GM18870 (cell line): ENCODE data around the gene TNFRSF4.
"Not testable (repeated sequence)": the region's sequence is repeated elsewhere in the genome, so short reads cannot be mapped to it uniquely, and the experiment has no call there.

Source experiments
- ATAC-seq: cut with Tn5 transposase; IDR thresholded peaks from one replicate; pipeline ENCODE4 v1.9.1; 2021; ENCODE audit warnings: moderate library complexity; ENCODE audit not compliant: unreplicated experiment

TNFRSF4 gene

GRCh38 chr1:1213345-1214265 is at the start of gene TNFRSF4:
Gene TNFRSF4 (minus strand): TSS chr1:1214153. CDS start chr1:1214127, 26 bp downstream.
- no peak for ATAC-seq

- no peak for ATAC-seq
These were observed 48.8 kb upstream of the TNFRSF4 start for GRCh38 chr1:1262758-1263157.

GRCh38 chr1:1262071-1262470 is 48.1 kb upstream of the TNFRSF4 start:
- no peak for ATAC-seq

- no peak for ATAC-seq
These were observed 47.0 kb upstream of the TNFRSF4 start for GRCh38 chr1:1260843-1261560.

GRCh38 chr1:1259951-1260600 is 46.1 kb upstream of the TNFRSF4 start:
- no peak for ATAC-seq

GRCh38 chr1:1259540-1259939 is 45.6 kb upstream of the TNFRSF4 start:
- ATAC-seq = no peak

- ATAC-seq = no peak
These were observed 45.2 kb upstream of the TNFRSF4 start for GRCh38 chr1:1259119-1259488.

GRCh38 chr1:1256956-1257871 is 43.3 kb upstream of the TNFRSF4 start:
- ATAC-seq = no peak

GRCh38 chr1:1255611-1256010 is 41.7 kb upstream of the TNFRSF4 start:
- ATAC-seq = no peak

GRCh38 chr1:1255078-1255477 is 41.1 kb upstream of the TNFRSF4 start:
- no peak for ATAC-seq

- ATAC-seq = no peak
These were observed 40.7 kb upstream of the TNFRSF4 start for GRCh38 chr1:1254667-1254998.

GRCh38 chr1:1253972-1254666 is 40.2 kb upstream of the TNFRSF4 start:
- no peak for ATAC-seq

- ATAC-seq = no peak
These were observed 39.4 kb upstream of the TNFRSF4 start for GRCh38 chr1:1253314-1253713.

- no peak for ATAC-seq
These were observed 36.9 kb upstream of the TNFRSF4 start for GRCh38 chr1:1250786-1251284.

- ATAC-seq = not testable (repeated sequence)
These were observed 34.3 kb upstream of the TNFRSF4 start for GRCh38 chr1:1248009-1248913.

- no peak for ATAC-seq
These were observed 33.5 kb upstream of the TNFRSF4 start for GRCh38 chr1:1247341-1247913.

- ATAC-seq = no peak
These were observed 32.8 kb upstream of the TNFRSF4 start, which contains the start of gene C1QTNF12 for GRCh38 chr1:1246577-1247340. Gene C1QTNF12 (minus strand): TSS chr1:1246722. CDS start chr1:1246690, 32 bp downstream.
